HepG2 (cell line): Measurements from ENCODE around the gene THSD4. TPM values are rescaled to one million over a fixed set of nuclear protein-coding genes. Genes with fewer than 3 reads are reported as not detected.

ENCODE experiments used
- ATAC-seq: fragments of 200-7000 bp; cut with Tn5 transposase; 3 replicates; pipeline ENCODE4 v1.9.1; 2020; ENCODE audit warnings: mild to moderate bottlenecking, moderate library complexity
- BruUV-seq: library from RNA; stranded (reverse); fragments of 400-500 nt; replicated peaks from 2 replicates; lab custom pipeline; 2021; lab: Mats Ljungman, UMichigan
- CTCF ChIA-PET: fragments of 300-600 bp; formaldehyde crosslinking; extraction: SDS; loops from one replicate; lab custom pipeline; 2021; ENCODE audit warnings: low total read pairs, inconsistent platforms, low intra/inter-chr PET ratio; lab: Yijun Ruan, JAX
- POLR2A ChIA-PET: fragments of 350-600 bp; sonication (Branson Sonifier 250); formaldehyde crosslinking; loops from one replicate; lab custom pipeline; 2020; ENCODE audit warnings: antibody characterized with exemption, inconsistent platforms; lab: Yijun Ruan, JAX
- DNase-seq: peaks from one replicate; pipeline ENCODE4 v3.0.0-alpha.2; 2015; ENCODE audit warnings: low spot score
- FAIRE-seq: peaks from 3 replicates; lab custom pipeline; 2011; peaks lifted over from hg19 to GRCh38; lab: Jason Lieb, UNC
- H2AFZ ChIP-seq: one replicate; pipeline ENCODE4 v1.6.1; 2011; ENCODE audit warnings: low read length, inconsistent platforms
- H3K27ac ChIP-seq: fragments of 300-600 bp; 3 replicates; pipeline ENCODE4 v1.8.0; 2011; ENCODE audit warnings: mixed run types, mild to moderate bottlenecking, mixed read lengths, low read length, inconsistent platforms; ENCODE audit not compliant: insufficient read depth; ENCODE audit errors: extremely low read length
- H3K27me3 ChIP-seq, 2 experiments: fragments of 200-600 bp in 1 of 2; 2 replicates in 1 of 2; 3 replicates in 1 of 2; pipeline versions ENCODE4 v1.6.0 to v1.8.0; 2011; ENCODE audit warnings: low read length in 2 of 2, mild to moderate bottlenecking in 2 of 2, moderate library complexity in 2 of 2, inconsistent platforms in 1 of 2; ENCODE audit not compliant: insufficient read depth in 2 of 2, control insufficient read depth in 1 of 2
- H3K36me3 ChIP-seq, 2 experiments: fragments of 200-600 bp in 1 of 2; replicated peaks in 1 of 2; 2 replicates in 1 of 2; 3 replicates in 1 of 2; pipeline versions ENCODE4 v1.5.1 to v1.8.0; 2011; ENCODE audit warnings: low read length in 2 of 2, inconsistent platforms in 1 of 2; ENCODE audit not compliant: insufficient read depth in 2 of 2, control insufficient read depth in 1 of 2
- H3K4me1 ChIP-seq: 2 replicates; pipeline ENCODE4 v1.5.1; 2012; ENCODE audit warnings: low read length, inconsistent platforms; ENCODE audit not compliant: insufficient read depth
- H3K4me2 ChIP-seq: 2 replicates; pipeline ENCODE4 v1.6.0; 2011; ENCODE audit warnings: low read depth, low read length, inconsistent platforms
- H3K4me3 ChIP-seq, 3 experiments: fragments of 200-600 bp in 1 of 3; sonication (generic), shearing (Covaris generic) in 1 of 3; replicated peaks in 1 of 3; 2 replicates each; pipeline ENCODE4 v1.5.1; 2011 to 2016; ENCODE audit warnings: low read length in 3 of 3, inconsistent platforms in 2 of 3, low read depth in 2 of 3, mild to moderate bottlenecking in 2 of 3, control low read depth in 1 of 3, mixed read lengths in 1 of 3; ENCODE audit not compliant: insufficient read depth in 1 of 3
- H3K79me2 ChIP-seq: one replicate; pipeline ENCODE4 v1.6.1; 2011; ENCODE audit warnings: low read length, inconsistent platforms; ENCODE audit not compliant: insufficient read depth
- H3K9ac ChIP-seq: 2 replicates; pipeline ENCODE4 v1.6.0; 2011; ENCODE audit warnings: mild to moderate bottlenecking, low read depth, low read length, inconsistent platforms; ENCODE audit not compliant: insufficient read depth
- H3K9me3 ChIP-seq: 2 replicates; pipeline ENCODE4 v1.5.1; 2012; ENCODE audit warnings: mild to moderate bottlenecking, low read length
- H4K20me1 ChIP-seq: 2 replicates; pipeline ENCODE4 v1.6.0; 2011; ENCODE audit warnings: inconsistent platforms, mild to moderate bottlenecking, low read length, moderate library complexity; ENCODE audit not compliant: insufficient read depth
- CEBPG ChIP-seq: IDR thresholded peaks from 2 replicates; pipeline ENCODE4 v1.6.1; 2016
- DR1 ChIP-seq: sonication (generic); formaldehyde crosslinking; IDR thresholded peaks from 2 replicates; pipeline ENCODE4 v1.8.0; 2021; ENCODE audit warnings: mild to moderate bottlenecking, missing genetic modification reagents, inconsistent platforms
- E2F1 ChIP-seq: sonication (generic); formaldehyde crosslinking; IDR thresholded peaks from 2 replicates; pipeline ENCODE4 v1.5.0; 2020; ENCODE audit warnings: missing genetic modification reagents
- FOXP4 ChIP-seq: sonication (generic); formaldehyde crosslinking; IDR thresholded peaks from 2 replicates; pipeline ENCODE4 v1.4.0; 2020; ENCODE audit warnings: missing genetic modification reagents
- GTF2F1 ChIP-seq: fragments of 150-350 bp; IDR thresholded peaks from 2 replicates; pipeline ENCODE4 v1.6.1; 2014; ENCODE audit warnings: low read length
- MTF1 ChIP-seq: sonication (generic); formaldehyde crosslinking; IDR thresholded peaks from 2 replicates; pipeline ENCODE4 v1.5.0; 2020; ENCODE audit warnings: missing genetic modification reagents
- NCOA2 ChIP-seq: sonication (generic); formaldehyde crosslinking; IDR thresholded peaks from 2 replicates; pipeline ENCODE4 v1.8.0; 2022; ENCODE audit warnings: inconsistent platforms
- NFYB ChIP-seq: sonication (generic); formaldehyde crosslinking; IDR thresholded peaks from 2 replicates; pipeline ENCODE4 v1.4.0; 2020; ENCODE audit warnings: missing genetic modification reagents
- SMC3 ChIP-seq: IDR thresholded peaks from 2 replicates; pipeline ENCODE4 v1.6.1; 2011; ENCODE audit warnings: low read length, improper control_type of control experiment
- SOX13 ChIP-seq, 3 experiments: fragments of 450-650 bp in 1 of 3; sonication (generic) in 1 of 3; formaldehyde crosslinking in 1 of 3; IDR thresholded peaks in 2 of 3; conservative IDR thresholded peaks in 1 of 3; 2 replicates each; pipeline versions ENCODE4 v1.5.0 to v1.6.1; 2016 to 2020; ENCODE audit warnings: antibody characterized with exemption in 1 of 3, mild to moderate bottlenecking in 1 of 3, missing compliant biosample characterization in 1 of 3, missing genetic modification reagents in 1 of 3, moderate library complexity in 1 of 3
- TP53 ChIP-seq: sonication (generic); formaldehyde crosslinking; conservative IDR thresholded peaks from 2 replicates; pipeline ENCODE4 v1.4.0; 2020; ENCODE audit warnings: missing genetic modification reagents
- ZNF275 ChIP-seq: sonication (generic); formaldehyde crosslinking; IDR thresholded peaks from 2 replicates; pipeline ENCODE4 v1.8.0; 2022; ENCODE audit warnings: missing genetic modification reagents, mild to moderate bottlenecking, inconsistent platforms, borderline replicate concordance
- ZNF451 ChIP-seq: sonication (generic); formaldehyde crosslinking; IDR thresholded peaks from 2 replicates; pipeline ENCODE4 v1.5.0; 2020; ENCODE audit warnings: mild to moderate bottlenecking, missing genetic modification reagents
- ZNF546 ChIP-seq: sonication (generic); formaldehyde crosslinking; conservative IDR thresholded peaks from 2 replicates; pipeline ENCODE4 v1.8.1; 2023; ENCODE audit warnings: mild to moderate bottlenecking, missing genetic modification reagents
- ZNF547 ChIP-seq: sonication (generic); formaldehyde crosslinking; IDR thresholded peaks from 2 replicates; pipeline ENCODE4 v1.5.1; 2020; ENCODE audit warnings: mild to moderate bottlenecking, missing genetic modification reagents
- ZNF646 ChIP-seq: sonication (generic); formaldehyde crosslinking; IDR thresholded peaks from 2 replicates; pipeline ENCODE4 v1.9.0; 2021; ENCODE audit warnings: mild to moderate bottlenecking, missing genetic modification reagents
- WGBS: methylation state at CpG from one replicate; pipeline ENCODE4 v1.1.6; 2017; ENCODE audit warnings: low lambda C conversion rate; 5-methylcytosine and 5-hydroxymethylcytosine counted together
- in situ Hi-C: cut with HindIII; loops from 2 replicates; pipeline ENCODE4 v1.10.0; 2017; ENCODE audit warnings: low pct_unique_long_range_greater_than_20kb; ENCODE audit not compliant: extremely low pct_ligation_motif_present
- intact Hi-C: fragments of 100-400 bp; cut with micrococcal nuclease; formaldehyde crosslinking; loops from one replicate; pipeline ENCODE4 v1.10.0; 2022; ENCODE audit not compliant: unreplicated experiment
- polyA plus RNA-seq, 8 experiments: library from polyadenylated mRNA; depleted of rRNA in 3 of 8; stranded (reverse) in 7 of 8; unstranded in 1 of 8; fragments of >200 nt; fragmentation: Illumina TruSeq in 4 of 8; extraction: Trizol in 4 of 8; gene quantifications; 2 replicates each; pipeline versions ENCODE4 v1.2.1 to v1.2.3, GENCODE V29; 2011 to 2016; ENCODE audit warnings: low read depth in 4 of 8, missing spikeins in 1 of 8, mixed read lengths in 1 of 8; ENCODE audit not compliant: insufficient read depth in 1 of 8
- total RNA-seq, 5 experiments: library from RNA; depleted of rRNA; stranded (reverse); fragments of >200 nt; fragmentation: Illumina TruSeq; extraction: Trizol; gene quantifications; 2 replicates each; pipeline ENCODE4 v1.2.3, GENCODE V29; 2016; ENCODE audit warnings: low read depth in 1 of 5

Gene THSD4
- total and polyA plus RNA-seq, 2 of the 13 experiments (the other 11 are each of a cell fraction or from before 2014, with no cell fraction given): 0.07 to 0.21 TPM

GRCh38 chr15:71220828-71221227, 105.6 kb downstream of the THSD4 start:
- 33% methylated on average over 3 of the region's 3 CpGs for WGBS
- no peak overlapping the region for H3K4me2 ChIP-seq
- H3K36me3 ChIP-seq: no peaks in the 10 kb centered on the region
- H3K79me2 ChIP-seq: no peaks in the 10 kb centered on the region
- H2AFZ ChIP-seq: no peak overlapping the region
- H4K20me1 ChIP-seq: no peaks in the 10 kb centered on the region
- ChIA-PET CTCF (no interaction called here), POLR2A (no interaction called here)
- no TSS peak for BruUV-seq
- in situ Hi-C loops: no loop called here
- no peak for FAIRE-seq
- H3K27me3 ChIP-seq: 0 out of 5 replicates have a peak, but pooled peaks cover 0 to 3% of the 10 kb centered on the region in 2 experiments
- no peak overlapping the region for H3K4me3 ChIP-seq
- no peak for ATAC-seq
- intact Hi-C loops: no loop called here
- no peaks in the 10 kb centered on the region for H3K9me3 ChIP-seq
- H3K9ac ChIP-seq: no peak overlapping the region
- no peaks in the 10 kb centered on the region for H3K4me1 ChIP-seq
- no peak for DNase-seq
- H3K27ac ChIP-seq: no peak overlapping the region
- no peak for TF ChIP-seq NFYB (CRISPR knock-in tag)
- no peak for TF ChIP-seq E2F1 (CRISPR knock-in tag)
- no peak for TF ChIP-seq ZNF547 (CRISPR knock-in tag)
- no peak for TF ChIP-seq CEBPG (CRISPR knock-in tag)
- no peak for TF ChIP-seq ZNF275 (CRISPR knock-in tag)
- no peak for TF ChIP-seq SOX13 (IDR thresholded peaks at IDR 0.05)
- no peak for TF ChIP-seq SOX13 (CRISPR knock-in tag; conservative IDR thresholded peaks at IDR 0.05 in 1 of 2, IDR thresholded peaks at IDR 0.05 in 1 of 2)
- TF ChIP-seq NCOA2 (CRISPR knock-in tag): no peak
- TF ChIP-seq ZNF646 (CRISPR knock-in tag): no peak
- TF ChIP-seq ZNF546 (CRISPR knock-in tag): no peak
- TF ChIP-seq SMC3: no peak
- no peak for TF ChIP-seq DR1 (CRISPR knock-in tag)
- TF ChIP-seq ZNF451 (CRISPR knock-in tag): no peak
- no peak for TF ChIP-seq TP53 (CRISPR knock-in tag)
- no peak for TF ChIP-seq MTF1 (CRISPR knock-in tag)
- no peak for TF ChIP-seq FOXP4 (CRISPR knock-in tag)
- no peak for TF ChIP-seq GTF2F1
